HCT116 (cell line): ENCODE data around the gene DIRAS2.

Source experiments
- CEBPB ChIP-seq: IDR thresholded peaks from 2 replicates; pipeline ENCODE4 v1.6.1; 2012; ENCODE audit warnings: low read depth
- EGR1 ChIP-seq: IDR thresholded peaks from 2 replicates; pipeline ENCODE4 v1.6.1; 2012; ENCODE audit warnings: low read depth
- EZH2 ChIP-seq: fragments of 200-600 bp; sonication (generic); IDR thresholded peaks from 2 replicates; pipeline ENCODE4 v1.6.1; 2017; ENCODE audit warnings: antibody characterized with exemption, mixed run types
- JUND ChIP-seq: IDR thresholded peaks from 2 replicates; pipeline ENCODE4 v1.6.1; 2012
- POLR2A ChIP-seq: IDR thresholded peaks from 2 replicates; pipeline ENCODE4 v1.7.0; 2011; ENCODE audit warnings: borderline replicate concordance; ENCODE audit not compliant: insufficient read depth, insufficient read length; ENCODE audit errors: extremely low read depth
- SIN3A ChIP-seq: IDR thresholded peaks from 2 replicates; pipeline ENCODE4 v1.6.1; 2012; ENCODE audit warnings: low read depth
- SP1 ChIP-seq: IDR thresholded peaks from 2 replicates; pipeline ENCODE4 v1.6.1; 2012; ENCODE audit warnings: low read depth
- ZFX ChIP-seq: fragments of 450-650 bp; IDR thresholded peaks from 2 replicates; pipeline ENCODE4 v1.6.1; 2017
- TF ChIP-seq, protein P1 (sequence below), 3 experiments: fragments of 200-600 bp in 1 of 3; sonication (generic) in 1 of 3; IDR thresholded peaks in 2 of 3; conservative IDR thresholded peaks in 1 of 3; 2 replicates each; pipeline ENCODE4 v1.5.1; 2012 to 2017; ENCODE audit warnings: low read depth in 2 of 3, low read length in 2 of 3, antibody characterized with exemption in 1 of 3, borderline replicate concordance in 1 of 3, control low read depth in 1 of 3, mild to moderate bottlenecking in 1 of 3, mixed read lengths in 1 of 3, mixed run types in 1 of 3, moderate library complexity in 1 of 3; ENCODE audit not compliant: insufficient read depth in 1 of 3
- TF ChIP-seq, protein P2 (sequence below): IDR thresholded peaks from 2 replicates; pipeline ENCODE4 v1.6.1; 2012; ENCODE audit warnings: low read depth
- TF ChIP-seq, protein P3 (sequence below): IDR thresholded peaks from 2 replicates; pipeline ENCODE4 v1.6.1; 2012
- TF ChIP-seq, protein P4 (sequence below): IDR thresholded peaks from 2 replicates; pipeline ENCODE4 v1.6.1; 2012

DNA sequence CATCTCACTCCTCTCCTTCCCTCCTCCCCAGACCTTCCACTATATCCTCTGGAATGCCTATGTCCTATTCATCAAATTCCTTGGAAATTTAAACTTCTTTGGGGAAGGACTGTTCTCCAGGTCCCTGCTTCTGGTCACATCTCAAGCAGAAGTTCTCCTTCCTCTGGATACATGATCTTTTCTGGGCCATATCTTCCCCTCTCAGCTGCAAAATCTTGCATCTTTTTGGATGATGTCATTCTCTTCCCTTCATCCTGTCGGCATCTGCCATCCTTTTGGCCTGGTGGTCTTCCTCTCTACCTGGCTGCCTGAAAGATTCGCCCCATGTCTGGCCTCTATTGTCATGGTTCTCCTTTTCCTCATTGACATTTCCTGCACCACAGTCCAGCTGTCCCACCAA, 5.2 kb upstream of the DIRAS2 start:
- TF ChIP-seq, protein P1, sequence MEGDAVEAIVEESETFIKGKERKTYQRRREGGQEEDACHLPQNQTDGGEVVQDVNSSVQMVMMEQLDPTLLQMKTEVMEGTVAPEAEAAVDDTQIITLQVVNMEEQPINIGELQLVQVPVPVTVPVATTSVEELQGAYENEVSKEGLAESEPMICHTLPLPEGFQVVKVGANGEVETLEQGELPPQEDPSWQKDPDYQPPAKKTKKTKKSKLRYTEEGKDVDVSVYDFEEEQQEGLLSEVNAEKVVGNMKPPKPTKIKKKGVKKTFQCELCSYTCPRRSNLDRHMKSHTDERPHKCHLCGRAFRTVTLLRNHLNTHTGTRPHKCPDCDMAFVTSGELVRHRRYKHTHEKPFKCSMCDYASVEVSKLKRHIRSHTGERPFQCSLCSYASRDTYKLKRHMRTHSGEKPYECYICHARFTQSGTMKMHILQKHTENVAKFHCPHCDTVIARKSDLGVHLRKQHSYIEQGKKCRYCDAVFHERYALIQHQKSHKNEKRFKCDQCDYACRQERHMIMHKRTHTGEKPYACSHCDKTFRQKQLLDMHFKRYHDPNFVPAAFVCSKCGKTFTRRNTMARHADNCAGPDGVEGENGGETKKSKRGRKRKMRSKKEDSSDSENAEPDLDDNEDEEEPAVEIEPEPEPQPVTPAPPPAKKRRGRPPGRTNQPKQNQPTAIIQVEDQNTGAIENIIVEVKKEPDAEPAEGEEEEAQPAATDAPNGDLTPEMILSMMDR (IDR thresholded peaks at IDR 0.05 in 2 of 3, conservative IDR thresholded peaks at IDR 0.05 in 1 of 3; ENCODE audit: borderline replicate concordance in 1 of 3, insufficient read depth in 1 of 3, low read depth in 2 of 3, low read length in 2 of 3) = no peak
- TF ChIP-seq EZH2 (no peak), POLR2A (no peak), SIN3A (no peak), ZFX (no peak), SP1 (no peak), JUND (no peak), EGR1 (no peak), CEBPB (no peak)
- TF ChIP-seq, protein P2, sequence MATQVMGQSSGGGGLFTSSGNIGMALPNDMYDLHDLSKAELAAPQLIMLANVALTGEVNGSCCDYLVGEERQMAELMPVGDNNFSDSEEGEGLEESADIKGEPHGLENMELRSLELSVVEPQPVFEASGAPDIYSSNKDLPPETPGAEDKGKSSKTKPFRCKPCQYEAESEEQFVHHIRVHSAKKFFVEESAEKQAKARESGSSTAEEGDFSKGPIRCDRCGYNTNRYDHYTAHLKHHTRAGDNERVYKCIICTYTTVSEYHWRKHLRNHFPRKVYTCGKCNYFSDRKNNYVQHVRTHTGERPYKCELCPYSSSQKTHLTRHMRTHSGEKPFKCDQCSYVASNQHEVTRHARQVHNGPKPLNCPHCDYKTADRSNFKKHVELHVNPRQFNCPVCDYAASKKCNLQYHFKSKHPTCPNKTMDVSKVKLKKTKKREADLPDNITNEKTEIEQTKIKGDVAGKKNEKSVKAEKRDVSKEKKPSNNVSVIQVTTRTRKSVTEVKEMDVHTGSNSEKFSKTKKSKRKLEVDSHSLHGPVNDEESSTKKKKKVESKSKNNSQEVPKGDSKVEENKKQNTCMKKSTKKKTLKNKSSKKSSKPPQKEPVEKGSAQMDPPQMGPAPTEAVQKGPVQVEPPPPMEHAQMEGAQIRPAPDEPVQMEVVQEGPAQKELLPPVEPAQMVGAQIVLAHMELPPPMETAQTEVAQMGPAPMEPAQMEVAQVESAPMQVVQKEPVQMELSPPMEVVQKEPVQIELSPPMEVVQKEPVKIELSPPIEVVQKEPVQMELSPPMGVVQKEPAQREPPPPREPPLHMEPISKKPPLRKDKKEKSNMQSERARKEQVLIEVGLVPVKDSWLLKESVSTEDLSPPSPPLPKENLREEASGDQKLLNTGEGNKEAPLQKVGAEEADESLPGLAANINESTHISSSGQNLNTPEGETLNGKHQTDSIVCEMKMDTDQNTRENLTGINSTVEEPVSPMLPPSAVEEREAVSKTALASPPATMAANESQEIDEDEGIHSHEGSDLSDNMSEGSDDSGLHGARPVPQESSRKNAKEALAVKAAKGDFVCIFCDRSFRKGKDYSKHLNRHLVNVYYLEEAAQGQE = no peak
- TF ChIP-seq, protein P3, sequence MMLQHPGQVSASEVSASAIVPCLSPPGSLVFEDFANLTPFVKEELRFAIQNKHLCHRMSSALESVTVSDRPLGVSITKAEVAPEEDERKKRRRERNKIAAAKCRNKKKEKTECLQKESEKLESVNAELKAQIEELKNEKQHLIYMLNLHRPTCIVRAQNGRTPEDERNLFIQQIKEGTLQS = no peak
- TF ChIP-seq, protein P4, sequence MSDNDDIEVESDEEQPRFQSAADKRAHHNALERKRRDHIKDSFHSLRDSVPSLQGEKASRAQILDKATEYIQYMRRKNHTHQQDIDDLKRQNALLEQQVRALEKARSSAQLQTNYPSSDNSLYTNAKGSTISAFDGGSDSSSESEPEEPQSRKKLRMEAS = no peak
